ENCODE results near the gene HCN1.
"Not testable (repeated sequence)": the region's sequence is repeated elsewhere in the genome, so short reads cannot be mapped to it uniquely, and the experiment has no call there.

The HCN1 gene

GRCh38 chr5:45414620-45415573 is 281.3 kb downstream of the HCN1 start:
- DNase-seq (ENCODE audit: low spot score), result no peak

- DNase-seq (ENCODE audit: low spot score), result no peak
These were observed 284.1 kb downstream of the HCN1 start for GRCh38 chr5:45411971-45412612.

GRCh38 chr5:45410304-45410995 is 285.7 kb downstream of the HCN1 start:
- DNase-seq (ENCODE audit: low spot score), result no peak

- DNase-seq (ENCODE audit: low spot score), result no peak
These were observed 288.1 kb downstream of the HCN1 start for GRCh38 chr5:45408067-45408466.

GRCh38 chr5:45402804-45403455 is 293.2 kb downstream of the HCN1 start:
- DNase-seq (ENCODE audit: low spot score), result no peak

- no peak for DNase-seq (ENCODE audit: low spot score)
These were observed 297.1 kb downstream of the HCN1 start for GRCh38 chr5:45399041-45399440.

GRCh38 chr5:45385321-45386058 is 310.7 kb downstream of the HCN1 start:
- DNase-seq (ENCODE audit: low spot score), result no peak

GRCh38 chr5:45383985-45384384 is 312.2 kb downstream of the HCN1 start:
- DNase-seq (ENCODE audit: low spot score), result no peak

GRCh38 chr5:45382583-45382982 is 313.6 kb downstream of the HCN1 start:
- no peak for DNase-seq (ENCODE audit: low spot score)

GRCh38 chr5:45376417-45376816 is 319.8 kb downstream of the HCN1 start:
- no peak for DNase-seq (ENCODE audit: low spot score)

- DNase-seq (ENCODE audit: low spot score), result no peak
These were observed 323.6 kb downstream of the HCN1 start for GRCh38 chr5:45372629-45373028.

- not testable (repeated sequence) for DNase-seq (ENCODE audit: low spot score)
These were observed 324.8 kb downstream of the HCN1 start for GRCh38 chr5:45371423-45371822.

GRCh38 chr5:45355189-45355992 is 340.8 kb downstream of the HCN1 start:
- no peak for DNase-seq (ENCODE audit: low spot score)

- no peak for DNase-seq (ENCODE audit: low spot score)
These were observed 359.7 kb downstream of the HCN1 start for GRCh38 chr5:45336464-45336863.

- DNase-seq (ENCODE audit: low spot score), result no peak
These were observed 360.2 kb downstream of the HCN1 start for GRCh38 chr5:45335978-45336377.

GRCh38 chr5:45335346-45335745 is 360.8 kb downstream of the HCN1 start:
- DNase-seq (ENCODE audit: low spot score), result no peak

GRCh38 chr5:45334939-45335338 is 361.2 kb downstream of the HCN1 start:
- DNase-seq (ENCODE audit: low spot score), result no peak

GRCh38 chr5:45312627-45313026 is 383.6 kb downstream of the HCN1 start:
- DNase-seq (ENCODE audit: low spot score), result not testable (repeated sequence)

GRCh38 chr5:45295231-45295630 is 400.9 kb downstream of the HCN1 start:
- no peak for DNase-seq (ENCODE audit: low spot score)

GRCh38 chr5:45288746-45289145 is 407.4 kb downstream of the HCN1 start:
- no peak for DNase-seq (ENCODE audit: low spot score)

GRCh38 chr5:45284436-45284835 is 411.7 kb downstream of the HCN1 start:
- no peak for DNase-seq (ENCODE audit: low spot score)

Data from HuH-7 (cell line).